Endodermal cell (in vitro differentiated cells): ENCODE data around the gene SMAD7. TPM values are rescaled to one million over a fixed set of nuclear protein-coding genes. Genes with fewer than 3 reads are reported as not detected.

ENCODE experiments used
- DNase-seq: peaks from one replicate; pipeline ENCODE4 v3.0.0-alpha.2; 2017
- H3K27ac ChIP-seq: 2 replicates; pipeline ENCODE4 v1.5.1; 2013; ENCODE audit warnings: mild to moderate bottlenecking, low read depth, low read length, moderate library complexity
- H3K27me3 ChIP-seq: 2 replicates; pipeline ENCODE4 v1.6.1; 2013; ENCODE audit warnings: mild to moderate bottlenecking, low read length, moderate library complexity; ENCODE audit not compliant: insufficient read depth, control insufficient read depth, poor library complexity, severe bottlenecking
- H3K36me3 ChIP-seq: 2 replicates; pipeline ENCODE4 v1.7.0; 2013; ENCODE audit warnings: mild to moderate bottlenecking, low read length, moderate library complexity; ENCODE audit not compliant: control insufficient read depth, insufficient read depth
- H3K4me1 ChIP-seq: one replicate; pipeline ENCODE4 v1.7.0; 2013; ENCODE audit warnings: low read length; ENCODE audit not compliant: control insufficient read depth, insufficient read depth
- H3K4me3 ChIP-seq: 2 replicates; pipeline ENCODE4 v1.5.1; 2013; ENCODE audit warnings: mild to moderate bottlenecking, low read length, moderate library complexity
- H3K9ac ChIP-seq: 2 replicates; pipeline ENCODE4 v1.6.1; 2013; ENCODE audit warnings: mild to moderate bottlenecking, low read length, moderate library complexity; ENCODE audit not compliant: poor library complexity, severe bottlenecking; ENCODE audit errors: extremely low read depth
- H3K9me3 ChIP-seq: 2 replicates; pipeline ENCODE4 v1.6.1; 2013; ENCODE audit warnings: mild to moderate bottlenecking, low read length, moderate library complexity; ENCODE audit not compliant: control insufficient read depth
- H3K27ac Mint-ChIP-seq: 2 replicates; pipeline ENCODE4 v1.8.0; 2020; ENCODE audit warnings: mixed read lengths
- H3K27me3 Mint-ChIP-seq: 2 replicates; pipeline ENCODE4 v1.8.0; 2021; ENCODE audit warnings: mild to moderate bottlenecking, mixed read lengths; ENCODE audit not compliant: insufficient read depth
- H3K36me3 Mint-ChIP-seq: 2 replicates; pipeline ENCODE4 v1.8.0; 2020; ENCODE audit warnings: low read depth, mixed read lengths
- H3K4me1 Mint-ChIP-seq: 2 replicates; pipeline ENCODE4 v1.8.0; 2020; ENCODE audit warnings: mixed read lengths
- H3K4me3 Mint-ChIP-seq: 2 replicates; pipeline ENCODE4 v1.8.0; 2020; ENCODE audit warnings: mild to moderate bottlenecking, moderate library complexity, mixed read lengths
- H3K9me3 Mint-ChIP-seq: 2 replicates; pipeline ENCODE4 v1.8.0; 2020; ENCODE audit warnings: mild to moderate bottlenecking, mixed read lengths
- CTCF ChIP-seq: fragments of 200-600 bp; sonication (generic); conservative IDR thresholded peaks from 2 replicates; pipeline ENCODE4 v1.5.0; 2021; ENCODE audit warnings: antibody characterized with exemption, mild to moderate bottlenecking
- WGBS, 2 experiments: methylation state at CpG; one replicate each; pipeline versions ENCODE4 v1.1.5 to v1.1.7; 2013; ENCODE audit warnings: missing lambda C conversion rate in 2 of 2, mixed read lengths in 1 of 2; ENCODE audit not compliant: insufficient coverage in 1 of 2, insufficient read length in 1 of 2; 5-methylcytosine and 5-hydroxymethylcytosine counted together
- total RNA-seq, 2 donors: library from RNA; stranded (reverse); fragmentation: NEBNext Ultra II Directional in 1 of 2; extraction: Animal tissue kit (Norgen Biotek cat#: 25700) in 1 of 2; gene quantifications; 2 replicates in 1 of 2; 3 replicates in 1 of 2; pipeline ENCODE4 v1.2.1, GENCODE V29; 2021

Gene SMAD7
- total RNA-seq, 2 donors from 2014 or later: 52.4 to 67.4 TPM

- TF ChIP-seq CTCF: peak; percentile 4
- 89 to 92% methylated on average over 6 of the region's 6 CpGs for WGBS, 2 experiments
- H3K9me3 Mint-ChIP-seq: no peaks in the 10 kb centered on the region
- Histone ChIP-seq H3K9ac (no peak overlapping the region), H3K27ac (no peak overlapping the region), H3K27me3 (no peaks in the 10 kb centered on the region), H3K4me1 (peaks cover 53% of the 10 kb centered on the region), H3K4me3 (no peak overlapping the region), H3K36me3 (peaks cover 86% of the 10 kb centered on the region), H3K9me3 (no peaks in the 10 kb centered on the region)
- H3K36me3 Mint-ChIP-seq: peaks cover 74% of the 10 kb centered on the region
- H3K27me3 Mint-ChIP-seq: no peaks in the 10 kb centered on the region
- H3K4me1 Mint-ChIP-seq: peaks cover 81% of the 10 kb centered on the region
- H3K4me3 Mint-ChIP-seq: no peak overlapping the region
- peak overlapping the region; percentile 75 for H3K27ac Mint-ChIP-seq
- DNase-seq: no peak
Observed at GRCh38 chr18:48937869-48938750, 12.7 kb downstream of the SMAD7 start.

- 79 to 88% methylated on average over 8 to 9 of the region's 9 CpGs for WGBS, 2 experiments
- H3K9me3 ChIP-seq: no peaks in the 10 kb centered on the region
- peaks cover 82% of the 10 kb centered on the region for H3K36me3 ChIP-seq
- Mint-ChIP-seq H3K36me3 (peaks cover 66% of the 10 kb centered on the region), H3K27me3 (no peaks in the 10 kb centered on the region), H3K27ac (peak overlapping the region; percentile 46), H3K4me1 (peaks cover 81% of the 10 kb centered on the region), H3K4me3 (peak overlapping the region; percentile 14), H3K9me3 (no peaks in the 10 kb centered on the region)
- no peak overlapping the region for H3K27ac ChIP-seq
- peaks cover 50% of the 10 kb centered on the region for H3K4me1 ChIP-seq
- no peak for DNase-seq
- H3K27me3 ChIP-seq: no peaks in the 10 kb centered on the region
- H3K9ac ChIP-seq: no peak overlapping the region
- H3K4me3 ChIP-seq: no peak overlapping the region
- no peak for TF ChIP-seq CTCF
Observed at GRCh38 chr18:48935433-48935774, 15.4 kb downstream of the SMAD7 start.

- Histone ChIP-seq H3K4me3 (no peak overlapping the region), H3K4me1 (peaks cover 55% of the 10 kb centered on the region), H3K27ac (no peak overlapping the region), H3K36me3 (peaks cover 78% of the 10 kb centered on the region), H3K9ac (no peak overlapping the region), H3K27me3 (no peaks in the 10 kb centered on the region), H3K9me3 (no peaks in the 10 kb centered on the region)
- DNase-seq: no peak
- Mint-ChIP-seq H3K27ac (peak overlapping the region; percentile 58), H3K4me3 (peak overlapping the region; percentile 27), H3K36me3 (peaks cover 63% of the 10 kb centered on the region), H3K4me1 (peaks cover 83% of the 10 kb centered on the region), H3K9me3 (no peaks in the 10 kb centered on the region), H3K27me3 (no peaks in the 10 kb centered on the region)
- 86 to 90% methylated on average over 9 to 14 of the region's 14 CpGs for WGBS, 2 experiments
- TF ChIP-seq CTCF: no peak
Observed at GRCh38 chr18:48934723-48935432, 15.9 kb downstream of the SMAD7 start.
